Breast epithelium (tissue), 3 donors: ENCODE measurements around the gene PXYLP1.

Experiments used
- CTCF ChIP-seq, 3 donors: fragments of 450-650 bp; IDR thresholded peaks; one replicate each; pipeline ENCODE4 v1.5.1; 2016 to 2017; ENCODE audit warnings: antibody characterized with exemption in 3 of 3, mild to moderate bottlenecking in 3 of 3, moderate library complexity in 3 of 3
- POLR2AphosphoS5 ChIP-seq, 3 donors: sonication (generic); formaldehyde crosslinking; IDR thresholded peaks; one replicate each; pipeline ENCODE4 v1.6.1; 2017; ENCODE audit warnings: antibody characterized with exemption in 3 of 3

DNA sequence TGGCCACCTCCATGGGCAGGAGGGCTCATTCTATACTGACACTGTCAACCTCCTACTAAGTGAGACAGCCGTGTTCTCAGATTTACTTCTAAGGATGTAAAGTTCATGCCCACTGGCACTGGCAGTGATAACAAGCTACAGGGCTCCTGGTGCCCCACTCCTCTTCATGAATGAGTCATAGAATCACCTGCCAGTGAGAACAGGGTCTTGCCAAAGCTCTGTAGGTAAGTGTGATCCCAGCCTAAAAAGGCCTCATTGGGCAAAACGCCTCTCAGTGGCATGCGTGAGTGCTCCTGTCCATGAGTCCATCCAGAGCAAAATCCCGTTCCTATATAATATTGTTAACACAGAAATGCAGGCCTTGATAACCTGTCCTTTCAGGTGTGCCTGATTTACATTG lies 17.4 kb downstream of the PXYLP1 start:
- TF ChIP-seq CTCF (IDR thresholded peaks at IDR 0.05): no peak
- TF ChIP-seq POLR2AphosphoS5 (IDR thresholded peaks at IDR 0.05): no peak
